Gastrocnemius medialis (tissue), 4 donors: ENCODE results near the gene LIPA. TPM values are rescaled to one million over a fixed set of nuclear protein-coding genes. Genes with fewer than 3 reads are reported as not detected.
"Not testable (repeated sequence)": the region's sequence is repeated elsewhere in the genome, so short reads cannot be mapped to it uniquely, and the experiment has no call there.

ENCODE experiments used
- ATAC-seq, 2 donors: fragments of 150-250 bp; one replicate each; pipeline ENCODE4 v1.9.1; 2016
- DNase-seq, 2 donors: peaks; one replicate each; pipeline ENCODE4 v3.0.0-alpha.2; 2019
- H3K27ac ChIP-seq, 4 donors: fragments of 200-600 bp; sonication (generic); 1 replicate in 1 of 4; 2 replicates in 3 of 4; pipeline ENCODE4 v1.5.1; 2016 to 2018; ENCODE audit warnings: mild to moderate bottlenecking in 2 of 4, moderate library complexity in 1 of 4
- H3K27me3 ChIP-seq, 3 donors: fragments of 200-600 bp; sonication (generic) in 2 of 3; 1 replicate in 1 of 3; 2 replicates in 2 of 3; pipeline versions ENCODE4 v1.5.1 to v1.6.0; 2016 to 2019; ENCODE audit warnings: mild to moderate bottlenecking in 1 of 3, moderate library complexity in 1 of 3
- H3K36me3 ChIP-seq, 2 donors: fragments of 200-600 bp; sonication (generic) in 1 of 2; one replicate each; pipeline ENCODE4 v1.5.1; 2017 to 2018
- H3K4me1 ChIP-seq, 2 donors: fragments of 200-600 bp; sonication (generic) in 1 of 2; one replicate each; pipeline ENCODE4 v1.5.1; 2016 to 2017; ENCODE audit warnings: mild to moderate bottlenecking in 2 of 2
- H3K4me3 ChIP-seq, 4 donors: fragments of 200-600 bp; sonication (generic) in 3 of 4; 1 replicate in 1 of 4; 2 replicates in 3 of 4; pipeline ENCODE4 v1.5.1; 2016 to 2019; ENCODE audit warnings: mild to moderate bottlenecking in 2 of 4
- H3K9me3 ChIP-seq, 3 donors: fragments of 200-600 bp; sonication (generic) in 2 of 3; 1 replicate in 1 of 3; 2 replicates in 2 of 3; pipeline ENCODE4 v1.5.1; 2016 to 2019
- POLR2A ChIP-seq, 2 donors: fragments of 450-650 bp; IDR thresholded peaks; one replicate each; pipeline ENCODE4 v1.6.1; 2017; ENCODE audit warnings: antibody characterized with exemption in 2 of 2, mild to moderate bottlenecking in 2 of 2, moderate library complexity in 2 of 2
- in situ Hi-C, 4 donors: fragments of 200-750 bp; cut with MboI; loops; one replicate each; pipeline versions ENCODE4 v1.15.0 to v1.8.0; 2017; ENCODE audit warnings: low sequenced_read_pairs in 4 of 4
- intact Hi-C: fragments of 100-400 bp; cut with DNase I; formaldehyde crosslinking; loops from one replicate; pipeline ENCODE4 v1.15.1; 2023; ENCODE audit warnings: low total_unique reads
- total RNA-seq, 4 donors: library from RNA; depleted of rRNA; stranded (reverse); fragments of >200 nt; gene quantifications; one replicate each; pipeline versions ENCODE4 v1.1.0 to v1.2.3, GENCODE V29; 2016
- TF ChIP-seq, protein P1 (sequence below), 5 experiments: fragments of 450-650 bp in 3 of 5; fragments of 200-600 bp in 2 of 5; sonication (generic) in 2 of 5; IDR thresholded peaks in 4 of 5; conservative IDR thresholded peaks in 1 of 5; 1 replicate in 4 of 5; 2 replicates in 1 of 5; pipeline ENCODE4 v1.5.1; 2016 to 2019; ENCODE audit warnings: antibody characterized with exemption in 5 of 5, mild to moderate bottlenecking in 3 of 5, moderate library complexity in 3 of 5

Gene LIPA
- total RNA-seq, 4 donors from 2014 or later, result 7.7 to 11.4 (median 9.3) TPM

DNA sequence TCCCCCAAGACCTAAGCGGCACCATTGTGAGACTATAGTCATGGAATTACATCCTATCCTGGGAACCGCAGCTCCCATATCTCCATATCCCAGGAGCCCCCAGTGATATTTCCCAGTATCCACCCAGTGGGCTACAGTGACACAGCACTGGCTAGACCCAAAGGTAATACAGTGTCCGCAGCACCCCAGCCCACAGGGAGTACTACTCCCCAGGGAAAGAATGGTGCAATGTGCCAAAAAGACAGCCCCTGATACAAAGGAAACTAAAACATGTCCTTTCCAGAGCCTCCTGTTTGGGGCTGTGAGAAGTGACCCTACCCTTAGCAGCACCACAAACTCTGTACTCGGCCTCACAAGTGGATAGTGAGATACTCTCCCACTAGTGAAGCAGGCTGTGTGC is 45.8 kb upstream of the LIPA start:
- in situ Hi-C loops, result loop anchor here in 1 of 4 donors (25.0 kb wide), 1 partner anchor 90 kb away; the partner anchor contains the start of genes IFIT1 and IFIT1B
- no peaks in the 10 kb centered on the region for H3K9me3 ChIP-seq
- intact Hi-C loops, result loop anchor here (2.0 to 5.0 kb wide), 3 partner anchors 40 to 350 kb away; partner anchors contain the start of genes IFIT1 and PANK1
- no peaks in the 10 kb centered on the region for H3K36me3 ChIP-seq
- TF ChIP-seq, protein P1, sequence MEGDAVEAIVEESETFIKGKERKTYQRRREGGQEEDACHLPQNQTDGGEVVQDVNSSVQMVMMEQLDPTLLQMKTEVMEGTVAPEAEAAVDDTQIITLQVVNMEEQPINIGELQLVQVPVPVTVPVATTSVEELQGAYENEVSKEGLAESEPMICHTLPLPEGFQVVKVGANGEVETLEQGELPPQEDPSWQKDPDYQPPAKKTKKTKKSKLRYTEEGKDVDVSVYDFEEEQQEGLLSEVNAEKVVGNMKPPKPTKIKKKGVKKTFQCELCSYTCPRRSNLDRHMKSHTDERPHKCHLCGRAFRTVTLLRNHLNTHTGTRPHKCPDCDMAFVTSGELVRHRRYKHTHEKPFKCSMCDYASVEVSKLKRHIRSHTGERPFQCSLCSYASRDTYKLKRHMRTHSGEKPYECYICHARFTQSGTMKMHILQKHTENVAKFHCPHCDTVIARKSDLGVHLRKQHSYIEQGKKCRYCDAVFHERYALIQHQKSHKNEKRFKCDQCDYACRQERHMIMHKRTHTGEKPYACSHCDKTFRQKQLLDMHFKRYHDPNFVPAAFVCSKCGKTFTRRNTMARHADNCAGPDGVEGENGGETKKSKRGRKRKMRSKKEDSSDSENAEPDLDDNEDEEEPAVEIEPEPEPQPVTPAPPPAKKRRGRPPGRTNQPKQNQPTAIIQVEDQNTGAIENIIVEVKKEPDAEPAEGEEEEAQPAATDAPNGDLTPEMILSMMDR (IDR thresholded peaks at IDR 0.05 in 4 of 5, conservative IDR thresholded peaks at IDR 0.05 in 1 of 5), result no peak
- no peak for TF ChIP-seq POLR2A (IDR thresholded peaks at IDR 0.05)
- no peaks in the 10 kb centered on the region for H3K27me3 ChIP-seq
- DNase-seq, result no peak
- ATAC-seq, result no peak
- H3K4me1 ChIP-seq, result peaks cover 33 to 42% of the 10 kb centered on the region in 2 donors
- H3K4me3 ChIP-seq, result no peak overlapping the region
- H3K27ac ChIP-seq, result peak overlapping the region; percentile 83 to 92 (median 87)

- DNase-seq (peak; percentile 85 to 91), ATAC-seq (peak; percentile 90 to 93)
- peak overlapping the region in 1 of 4 donors; percentile 6 for H3K4me3 ChIP-seq
- H3K27ac ChIP-seq, result peak overlapping the region; percentile 83 to 92 (median 87)
- TF ChIP-seq, protein P1 (IDR thresholded peaks at IDR 0.05 in 4 of 5, conservative IDR thresholded peaks at IDR 0.05 in 1 of 5), result no peak
- no peak for TF ChIP-seq POLR2A (IDR thresholded peaks at IDR 0.05)
- in situ Hi-C loops (loop anchor here in 1 of 4 donors (25.0 kb wide), 1 partner anchor 91 kb away; the partner anchor contains the start of genes IFIT1 and IFIT1B), intact Hi-C loops (loop anchor here (1.0 to 5.0 kb wide), 4 partner anchors 41 to 351 kb away; partner anchors contain the start of genes IFIT1 and PANK1)
- H3K27me3 ChIP-seq, result no peaks in the 10 kb centered on the region
- no peaks in the 10 kb centered on the region for H3K36me3 ChIP-seq
- H3K4me1 ChIP-seq, result peaks cover 28 to 35% of the 10 kb centered on the region in 2 donors
- H3K9me3 ChIP-seq, result no peaks in the 10 kb centered on the region
These were observed 44.7 kb upstream of the LIPA start for GRCh38 chr10:89296220-89296648.

DNA sequence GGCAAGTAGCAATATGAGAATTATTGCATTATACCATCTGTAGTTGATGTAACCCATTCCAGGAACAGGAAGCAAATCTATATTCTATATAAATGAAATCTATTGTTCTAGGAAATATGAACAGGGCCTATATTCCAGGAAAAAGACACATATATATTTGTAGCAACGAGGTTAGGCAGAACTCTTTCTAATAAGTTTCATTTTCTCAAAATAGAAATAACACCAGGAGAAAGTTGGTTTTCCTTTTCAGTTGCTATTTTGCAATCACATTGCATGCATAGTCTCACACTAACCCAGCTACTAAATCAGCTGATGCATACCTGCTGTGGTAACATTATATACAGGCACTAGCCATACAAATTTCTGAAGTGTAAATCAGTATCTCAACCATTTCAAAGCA is 44.0 kb upstream of the LIPA start:
- Histone ChIP-seq H3K36me3 (no peaks in the 10 kb centered on the region), H3K4me3 (peak overlapping the region in 2 of 4 donors; percentile 3 to 8), H3K27ac (peak overlapping the region; percentile 83 to 92 (median 87)), H3K4me1 (peaks cover 24 to 30% of the 10 kb centered on the region in 2 donors), H3K9me3 (no peaks in the 10 kb centered on the region), H3K27me3 (no peaks in the 10 kb centered on the region)
- in situ Hi-C loops, result loop anchor here in 1 of 4 donors (25.0 kb wide), 1 partner anchor 92 kb away; the partner anchor contains the start of genes IFIT1 and IFIT1B
- ATAC-seq, result peak; percentile 81 to 85
- intact Hi-C loops, result loop anchor here (5.0 kb wide), 2 partner anchors 42 to 352 kb away; partner anchors contain the start of gene PANK1
- DNase-seq, result no peak
- no peak for TF ChIP-seq POLR2A (IDR thresholded peaks at IDR 0.05)
- TF ChIP-seq, protein P1 (IDR thresholded peaks at IDR 0.05 in 4 of 5, conservative IDR thresholded peaks at IDR 0.05 in 1 of 5), result no peak

- no peak for ATAC-seq
- Histone ChIP-seq H3K27ac (peak overlapping the region; percentile 83 to 92 (median 87)), H3K9me3 (no peaks in the 10 kb centered on the region), H3K4me3 (no peak overlapping the region), H3K36me3 (no peaks in the 10 kb centered on the region), H3K4me1 (peaks cover 24 to 30% of the 10 kb centered on the region in 2 donors), H3K27me3 (no peaks in the 10 kb centered on the region)
- DNase-seq, result no peak
- in situ Hi-C loops, result loop anchor here in 1 of 4 donors (25.0 kb wide), 1 partner anchor 93 kb away; the partner anchor contains the start of genes IFIT1 and IFIT1B
- intact Hi-C loops, result loop anchor here (5.0 kb wide), 3 partner anchors 43 to 353 kb away; partner anchors contain the start of gene PANK1
- TF ChIP-seq, protein P1 (IDR thresholded peaks at IDR 0.05 in 4 of 5, conservative IDR thresholded peaks at IDR 0.05 in 1 of 5), result no peak
- TF ChIP-seq POLR2A (IDR thresholded peaks at IDR 0.05), result no peak
These were observed 43.2 kb upstream of the LIPA start for GRCh38 chr10:89294721-89295239.

- DNase-seq, H3K9me3 ChIP-seq, H3K27ac ChIP-seq, H3K36me3 ChIP-seq, ATAC-seq, H3K4me3 ChIP-seq, H3K27me3 ChIP-seq, intact Hi-C loops: not testable (repeated sequence)
- peaks cover 4 to 17% of the 10 kb centered on the region in 2 donors for H3K4me1 ChIP-seq
- in situ Hi-C loops, result loop anchor here in 1 of 4 donors (25.0 kb wide), 1 partner anchor 102 kb away; the partner anchor contains the start of genes IFIT1 and IFIT1B
These were observed 33.7 kb upstream of the LIPA start for GRCh38 chr10:89285303-89285702.

DNA sequence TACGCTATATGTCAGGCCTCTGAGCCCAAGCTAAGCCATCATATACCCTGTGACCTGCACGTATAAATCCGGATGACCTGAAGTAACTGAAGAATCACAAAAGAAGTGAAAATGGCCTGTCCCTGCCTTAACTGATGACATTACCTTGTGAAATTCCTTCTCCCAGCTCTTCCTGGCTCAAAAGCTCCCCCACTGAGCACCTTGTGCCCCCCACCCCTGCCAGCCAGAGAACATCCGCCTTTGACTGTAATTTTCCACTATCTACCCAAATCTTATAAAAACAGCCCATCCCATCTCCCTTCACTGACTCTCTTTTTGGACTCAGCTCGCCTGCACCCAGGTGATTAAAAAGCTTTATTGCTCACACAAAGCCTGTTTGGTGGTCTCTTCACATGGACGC is 33.1 kb upstream of the LIPA start:
- DNase-seq, H3K27me3 ChIP-seq, H3K36me3 ChIP-seq, ATAC-seq, H3K9me3 ChIP-seq, H3K4me3 ChIP-seq, intact Hi-C loops: not testable (repeated sequence)
- in situ Hi-C loops, result loop anchor here in 1 of 4 donors (25.0 kb wide), 1 partner anchor 103 kb away; the partner anchor contains the start of genes IFIT1 and IFIT1B
- H3K4me1 ChIP-seq, result peaks cover 4 to 20% of the 10 kb centered on the region in 2 donors
- H3K27ac ChIP-seq, result peak overlapping the region in 3 of 4 donors; percentile 55 to 71 (median 67)
